Right kidney (tissue), 1 donor: ENCODE results near the gene ARMC10.
"Not testable (repeated sequence)": the region's sequence is repeated elsewhere in the genome, so short reads cannot be mapped to it uniquely, and the experiment has no call there.

Experiments
- DNase-seq: peaks from one replicate; pipeline ENCODE4 v3.0.0-alpha.2; 2016

The ARMC10 gene

GRCh38 chr7:103120362-103120761, 45.4 kb downstream of the ARMC10 start:
- DNase-seq: no peak

GRCh38 chr7:103121641-103122040, 46.7 kb downstream of the ARMC10 start:
- no peak for DNase-seq

GRCh38 chr7:103123529-103123928, 48.6 kb downstream of the ARMC10 start:
- DNase-seq: no peak

- no peak for DNase-seq
Observed at GRCh38 chr7:103124429-103124979, 49.6 kb downstream of the ARMC10 start.

GRCh38 chr7:103127006-103127405, 52.1 kb downstream of the ARMC10 start:
- no peak for DNase-seq

- DNase-seq: no peak
Observed at GRCh38 chr7:103129702-103130549, 55.0 kb downstream of the ARMC10 start.

GRCh38 chr7:103130901-103131624, 56.1 kb downstream of the ARMC10 start:
- DNase-seq: no peak

- no peak for DNase-seq
Observed at GRCh38 chr7:103132995-103133688, 58.2 kb downstream of the ARMC10 start.

- no peak for DNase-seq
Observed at GRCh38 chr7:103134836-103135554, 60.1 kb downstream of the ARMC10 start.

GRCh38 chr7:103140061-103140460, 65.1 kb downstream of the ARMC10 start:
- DNase-seq: no peak

GRCh38 chr7:103140685-103141084, 65.7 kb downstream of the ARMC10 start:
- DNase-seq: no peak

- DNase-seq: no peak
Observed at GRCh38 chr7:103141753-103142404, 66.9 kb downstream of the ARMC10 start.

GRCh38 chr7:103142494-103142893, 67.6 kb downstream of the ARMC10 start:
- no peak for DNase-seq

GRCh38 chr7:103143868-103144267, 68.9 kb downstream of the ARMC10 start:
- no peak for DNase-seq

GRCh38 chr7:103144754-103145153, 69.8 kb downstream of the ARMC10 start:
- not testable (repeated sequence) for DNase-seq

- DNase-seq: no peak
Observed at GRCh38 chr7:103148131-103148993, 73.4 kb downstream of the ARMC10 start.
